Measurements from ENCODE around the gene SMCR8. TPM values are rescaled to one million over a fixed set of nuclear protein-coding genes. Genes with fewer than 3 reads are reported as not detected.
"Not testable (repeated sequence)": the region's sequence is repeated elsewhere in the genome, so short reads cannot be mapped to it uniquely, and the experiment has no call there.

The SMCR8 gene
- total RNA-seq, 2 experiments from 2014 or later = 25.0 to 25.8 TPM

DNA sequence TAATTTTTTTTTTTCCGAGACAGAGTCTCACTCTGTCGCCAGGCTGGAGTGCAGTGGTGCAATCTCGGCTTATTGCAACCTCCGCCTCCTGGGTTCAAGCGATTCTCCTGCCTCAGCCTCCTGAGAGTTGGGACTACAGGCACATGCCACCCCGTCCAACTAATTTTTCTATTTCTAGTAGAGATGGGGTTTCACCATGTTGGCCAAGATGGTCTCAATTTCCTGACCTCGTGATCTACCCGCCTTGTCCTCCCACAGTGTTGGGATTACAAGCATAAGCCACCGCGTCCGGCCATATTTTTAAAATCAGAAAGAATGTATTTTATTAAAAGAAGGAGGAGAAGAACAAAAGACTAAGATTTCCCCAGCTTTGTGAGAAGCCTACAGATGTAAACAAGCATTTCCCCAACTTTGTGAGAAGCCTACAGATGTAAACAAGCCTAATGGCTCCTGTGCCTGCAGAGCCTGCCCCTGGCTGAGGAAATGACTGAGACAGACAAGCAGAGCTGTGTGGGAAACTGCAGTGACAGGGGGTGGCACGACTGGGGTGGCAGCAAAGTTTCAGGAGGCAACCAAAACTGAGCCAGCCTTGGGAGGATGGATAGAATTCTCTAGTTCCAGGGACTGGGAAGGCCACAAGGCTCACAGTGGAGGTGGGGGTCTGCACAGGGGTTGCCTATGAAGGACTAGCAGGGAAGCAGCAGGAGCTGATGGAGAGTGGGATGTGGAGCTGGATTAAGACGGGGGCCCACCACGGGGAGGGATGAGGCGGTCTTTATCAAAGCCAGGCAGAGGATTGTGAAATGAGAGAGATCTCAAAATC, 23.2 kb upstream of the SMCR8 start:
- CTCF ChIA-PET = interaction anchor here (1.1 to 1.2 kb wide), 2 partner anchors 23 to 32 kb away, joined by 3 read pairs; partner anchors contain the start of gene MIEF2
- H3K9me3 Mint-ChIP-seq = no peaks in the 10 kb centered on the region
- H3K36me3 Mint-ChIP-seq (ENCODE audit: low read depth) = peaks cover 51% of the 10 kb centered on the region

GRCh38 chr17:18298061-18298460, 17.0 kb upstream of the SMCR8 start:
- not testable (repeated sequence) for H3K4me3 Mint-ChIP-seq

More for the DNA sequence above, 23.2 kb upstream of the SMCR8 start:
- H3K4me1 Mint-ChIP-seq = no peaks in the 10 kb centered on the region
- no peaks in the 10 kb centered on the region for H3K27me3 Mint-ChIP-seq
- POLR2A ChIA-PET = no interaction called here
- H3K4me3 Mint-ChIP-seq = no peak overlapping the region
- no peak for DNase-seq
- no peak overlapping the region for H3K27ac Mint-ChIP-seq

GRCh38 chr17:18300725-18301480, 14.2 kb upstream of the SMCR8 start:
- Mint-ChIP-seq H3K27ac (no peak overlapping the region), H3K27me3 (no peaks in the 10 kb centered on the region), H3K9me3 (no peaks in the 10 kb centered on the region), H3K4me1 (no peaks in the 10 kb centered on the region), H3K4me3 (no peak overlapping the region), H3K36me3 (ENCODE audit: low read depth) (peaks cover 37% of the 10 kb centered on the region)
- DNase-seq = no peak
- ChIA-PET POLR2A (no interaction called here), CTCF (interaction anchor here (0.6 to 1.6 kb wide), 3 partner anchors 28 to 73 kb away, joined by 3 to 8 read pairs (median 4); partner anchors contain the start of gene MIEF2)

More at GRCh38 chr17:18298061-18298460, 17.0 kb upstream of the SMCR8 start:
- H3K36me3 Mint-ChIP-seq (ENCODE audit: low read depth) = peaks cover 30% of the 10 kb centered on the region
- H3K4me1 Mint-ChIP-seq, CTCF ChIA-PET, POLR2A ChIA-PET, H3K27me3 Mint-ChIP-seq, H3K9me3 Mint-ChIP-seq, H3K27ac Mint-ChIP-seq, DNase-seq: not testable (repeated sequence)

GRCh38 chr17:18303206-18303605, 11.9 kb upstream of the SMCR8 start:
- H3K4me3 Mint-ChIP-seq, H3K9me3 Mint-ChIP-seq, DNase-seq, H3K4me1 Mint-ChIP-seq, H3K27me3 Mint-ChIP-seq, POLR2A ChIA-PET, CTCF ChIA-PET, H3K27ac Mint-ChIP-seq: not testable (repeated sequence)
- peaks cover 40% of the 10 kb centered on the region for H3K36me3 Mint-ChIP-seq (ENCODE audit: low read depth)

GRCh38 chr17:18309202-18309601, 5.9 kb upstream of the SMCR8 start:
- Mint-ChIP-seq H3K9me3 (no peaks in the 10 kb centered on the region), H3K4me1 (peaks cover 32% of the 10 kb centered on the region), H3K36me3 (ENCODE audit: low read depth) (peaks cover 47% of the 10 kb centered on the region), H3K4me3 (no peak overlapping the region), H3K27ac (no peak overlapping the region), H3K27me3 (no peaks in the 10 kb centered on the region)
- no peak for DNase-seq
- ChIA-PET POLR2A (no interaction called here), CTCF (no interaction called here)

DNA sequence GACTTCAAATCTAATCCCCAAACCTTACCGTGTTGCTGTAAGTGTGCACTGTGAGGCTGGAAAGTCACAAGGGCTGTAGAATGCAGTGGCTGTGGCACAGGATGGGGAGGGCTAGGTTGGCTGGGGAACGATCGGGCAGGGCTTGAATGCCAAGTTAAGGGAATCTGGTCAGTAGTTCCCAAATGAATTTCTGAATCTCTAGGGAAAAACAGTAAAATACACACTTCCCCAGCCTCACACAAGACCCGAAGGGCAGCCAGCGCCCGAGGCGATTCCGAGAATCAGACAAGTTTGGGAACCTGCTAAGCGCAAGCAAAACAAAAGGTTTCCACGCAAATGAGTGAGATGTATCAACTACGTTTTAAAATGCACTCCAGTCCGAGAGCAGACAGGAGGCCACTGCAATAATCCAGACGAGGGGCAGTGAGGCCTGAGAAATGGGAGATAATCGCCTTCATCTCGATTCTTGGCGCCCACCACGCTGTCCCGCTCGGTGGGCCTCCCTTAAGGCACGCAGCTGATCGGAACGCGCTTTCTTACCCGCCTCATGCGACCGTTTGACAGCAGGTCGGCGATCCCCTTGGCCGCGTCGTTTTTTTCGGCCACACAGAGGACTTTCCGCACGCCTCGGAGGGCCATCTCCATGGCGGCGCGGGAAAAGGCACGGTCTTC, 898 bp upstream of the SMCR8 start:
- Mint-ChIP-seq H3K4me1 (peaks cover 68% of the 10 kb centered on the region), H3K27me3 (no peaks in the 10 kb centered on the region), H3K36me3 (ENCODE audit: low read depth) (peaks cover 46% of the 10 kb centered on the region), H3K27ac (peak overlapping the region; percentile 99), H3K4me3 (peak overlapping the region; percentile 95), H3K9me3 (no peaks in the 10 kb centered on the region)
- CTCF ChIA-PET = interaction anchor here (0.6 to 1.1 kb wide), 2 partner anchors 18 to 112 kb away, joined by 3 read pairs; no protein-coding TSS in a partner anchor
- DNase-seq = no peak
- POLR2A ChIA-PET = no interaction called here

GRCh38 chr17:18315562-18315922, 449 bp downstream of the SMCR8 start:
- no peaks in the 10 kb centered on the region for H3K27me3 Mint-ChIP-seq
- H3K9me3 Mint-ChIP-seq = no peaks in the 10 kb centered on the region
- DNase-seq = peak; percentile 57
- H3K27ac Mint-ChIP-seq = peak overlapping the region; percentile 99
- peaks cover 48% of the 10 kb centered on the region for H3K36me3 Mint-ChIP-seq (ENCODE audit: low read depth)
- CTCF ChIA-PET = interaction anchor here (1.0 to 1.1 kb wide), 2 partner anchors 15 to 17 kb away, joined by 3 read pairs; no protein-coding TSS in a partner anchor
- H3K4me3 Mint-ChIP-seq = peak overlapping the region; percentile 95
- peaks cover 76% of the 10 kb centered on the region for H3K4me1 Mint-ChIP-seq
- POLR2A ChIA-PET = no interaction called here

DNA sequence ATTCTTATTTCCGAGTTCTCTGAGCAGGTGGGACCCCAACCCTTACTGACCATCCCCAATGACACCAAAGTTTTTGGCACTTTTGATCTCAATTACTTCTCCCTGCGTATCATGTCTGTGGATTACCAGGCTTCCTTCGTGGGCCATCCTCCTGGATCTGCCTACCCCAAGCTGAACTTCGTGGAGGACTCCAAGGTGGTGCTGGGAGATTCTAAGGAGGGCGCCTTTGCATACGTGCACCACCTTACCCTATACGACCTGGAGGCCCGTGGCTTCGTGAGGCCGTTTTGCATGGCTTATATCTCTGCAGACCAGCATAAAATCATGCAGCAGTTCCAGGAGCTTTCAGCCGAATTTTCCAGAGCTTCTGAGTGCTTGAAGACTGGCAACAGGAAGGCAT, 868 bp downstream of the SMCR8 start:
- Mint-ChIP-seq H3K27ac (peak overlapping the region; percentile 99), H3K36me3 (ENCODE audit: low read depth) (peaks cover 46% of the 10 kb centered on the region), H3K27me3 (no peaks in the 10 kb centered on the region), H3K9me3 (no peaks in the 10 kb centered on the region), H3K4me1 (peaks cover 77% of the 10 kb centered on the region), H3K4me3 (peak overlapping the region; percentile 95)
- ChIA-PET POLR2A (no interaction called here), CTCF (interaction anchor here (1.0 kb wide), 1 partner anchor 15 kb away, joined by 3 read pairs; no protein-coding TSS in a partner anchor)
- no peak for DNase-seq

DNA sequence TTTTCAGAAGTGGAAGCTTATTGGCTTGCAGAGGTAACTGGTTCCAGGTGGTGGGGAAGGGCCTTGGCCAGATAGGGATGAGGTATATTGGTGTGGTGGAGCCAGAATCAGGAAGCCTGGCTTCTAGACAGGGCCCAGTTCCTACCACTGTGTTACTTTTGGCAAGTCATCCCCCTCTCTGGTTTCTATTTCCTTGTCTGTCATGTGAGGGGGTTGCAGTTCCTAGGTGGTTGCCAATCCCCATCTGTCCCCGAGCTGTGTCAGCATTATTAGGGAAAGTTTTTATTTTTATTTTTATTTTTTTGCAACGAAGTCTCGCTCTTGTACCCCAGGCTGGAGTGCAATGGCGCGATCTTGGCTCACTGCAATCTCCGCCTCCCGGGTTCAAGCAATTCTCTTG, 3.0 kb downstream of the SMCR8 start:
- peaks cover 59% of the 10 kb centered on the region for H3K4me1 Mint-ChIP-seq
- DNase-seq = no peak
- peaks cover 35% of the 10 kb centered on the region for H3K36me3 Mint-ChIP-seq (ENCODE audit: low read depth)
- POLR2A ChIA-PET = no interaction called here
- no peaks in the 10 kb centered on the region for H3K9me3 Mint-ChIP-seq
- H3K27me3 Mint-ChIP-seq = no peaks in the 10 kb centered on the region
- H3K27ac Mint-ChIP-seq = peak overlapping the region; percentile 76
- CTCF ChIA-PET = interaction anchor here (0.8 to 1.2 kb wide), 2 partner anchors 33 to 55 kb away, joined by 3 read pairs; no protein-coding TSS in a partner anchor
- H3K4me3 Mint-ChIP-seq = peak overlapping the region; percentile 45

DNA sequence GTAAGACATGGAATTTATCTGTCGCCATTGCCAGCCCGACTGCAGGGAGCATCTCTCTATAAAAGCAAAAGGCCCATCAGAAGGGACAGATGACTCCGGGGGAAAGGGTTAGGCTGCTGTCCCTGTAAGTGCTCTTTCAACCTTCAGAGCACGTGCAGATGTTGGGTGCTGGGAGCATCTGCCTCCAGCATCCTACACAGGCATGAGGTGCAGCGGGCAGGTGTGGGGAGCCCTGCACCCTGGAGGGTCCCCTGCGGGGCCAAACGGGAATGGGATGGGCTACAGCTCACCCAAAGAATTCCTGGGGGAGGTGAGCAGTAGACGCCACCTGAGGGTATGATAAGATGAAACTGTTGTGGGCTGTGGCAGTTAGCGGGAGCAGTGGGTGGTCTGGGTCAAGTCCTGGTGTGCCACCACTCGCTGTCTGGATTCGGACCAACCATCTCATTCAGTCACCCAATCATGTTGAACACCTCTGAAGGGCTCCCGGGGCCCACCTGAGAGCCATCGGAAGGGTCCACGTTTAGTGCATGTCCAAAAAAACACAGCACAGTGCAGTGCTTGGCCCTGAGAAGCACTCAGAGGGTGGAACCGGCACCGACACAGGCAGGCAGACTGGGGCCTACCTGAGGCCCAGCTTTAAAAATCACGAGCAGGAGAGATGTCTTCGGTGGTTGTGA, 3.8 kb downstream of the SMCR8 start:
- Mint-ChIP-seq H3K27me3 (no peaks in the 10 kb centered on the region), H3K9me3 (no peaks in the 10 kb centered on the region), H3K4me1 (peaks cover 51% of the 10 kb centered on the region), H3K4me3 (no peak overlapping the region), H3K36me3 (ENCODE audit: low read depth) (peaks cover 33% of the 10 kb centered on the region), H3K27ac (peak overlapping the region; percentile 6)
- no peak for DNase-seq
- ChIA-PET CTCF (interaction anchor here (1.2 kb wide), 1 partner anchor 33 kb away, joined by 3 read pairs; no protein-coding TSS in a partner anchor), POLR2A (no interaction called here)

- H3K27ac Mint-ChIP-seq = no peak overlapping the region
- H3K4me1 Mint-ChIP-seq = peaks cover 51% of the 10 kb centered on the region
- DNase-seq = peak; percentile 34
- H3K27me3 Mint-ChIP-seq = no peaks in the 10 kb centered on the region
- ChIA-PET CTCF (interaction anchor here (0.7 to 1.8 kb wide), 4 partner anchors 9 to 45 kb away, joined by 3 to 8 read pairs (median 4); no protein-coding TSS in a partner anchor), POLR2A (no interaction called here)
- no peak overlapping the region for H3K4me3 Mint-ChIP-seq
- H3K36me3 Mint-ChIP-seq (ENCODE audit: low read depth) = peaks cover 40% of the 10 kb centered on the region
- H3K9me3 Mint-ChIP-seq = no peaks in the 10 kb centered on the region
Observed at GRCh38 chr17:18319604-18320256, 4.6 kb downstream of the SMCR8 start.

DNA sequence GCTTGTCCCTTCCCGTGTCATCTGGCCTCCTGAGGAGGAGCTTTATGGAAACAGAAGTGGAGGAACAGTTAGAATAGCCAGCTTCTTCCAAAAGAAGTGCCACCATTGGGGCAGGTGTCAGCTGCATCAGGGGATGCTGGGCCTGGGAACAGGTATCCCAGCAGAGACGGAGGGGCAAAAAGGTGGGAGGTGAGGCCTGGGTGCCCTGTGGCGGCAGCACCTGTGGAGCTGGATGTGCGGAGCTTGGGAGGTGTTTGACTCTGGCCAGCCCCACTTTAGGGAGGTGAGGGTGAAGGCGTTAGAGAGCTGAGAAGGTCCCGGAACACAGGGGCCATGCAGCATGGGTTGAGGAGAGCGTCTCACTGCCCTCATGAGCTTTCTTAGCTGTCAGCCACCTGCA, 5.2 kb downstream of the SMCR8 start:
- H3K9me3 Mint-ChIP-seq = no peaks in the 10 kb centered on the region
- no peaks in the 10 kb centered on the region for H3K27me3 Mint-ChIP-seq
- peaks cover 46% of the 10 kb centered on the region for H3K36me3 Mint-ChIP-seq (ENCODE audit: low read depth)
- H3K4me3 Mint-ChIP-seq = no peak overlapping the region
- no peak for DNase-seq
- ChIA-PET POLR2A (no interaction called here), CTCF (interaction anchor here (0.6 to 1.8 kb wide), 5 partner anchors 8 to 44 kb away, joined by 3 to 8 read pairs (median 3); no protein-coding TSS in a partner anchor)
- no peak overlapping the region for H3K27ac Mint-ChIP-seq
- H3K4me1 Mint-ChIP-seq = peaks cover 51% of the 10 kb centered on the region
